Astrocyte (in vitro differentiated cells and primary cell): ENCODE data around the gene WDR64.

Source experiments
- EZH2 ChIP-seq: IDR thresholded peaks from 2 replicates; pipeline ENCODE4 v1.6.1; 2012; ENCODE audit warnings: mild to moderate bottlenecking, low read length, inconsistent platforms; ENCODE audit not compliant: insufficient read depth
- TF ChIP-seq, protein P1 (sequence below): IDR thresholded peaks from 2 replicates; pipeline ENCODE4 v1.5.1; 2011; ENCODE audit warnings: low read depth, mild to moderate bottlenecking, inconsistent platforms, low read length, moderate library complexity; ENCODE audit not compliant: insufficient read depth

GRCh38 chr1:241630476-241630875, 21.6 kb upstream of the WDR64 start:
- TF ChIP-seq, protein P1, sequence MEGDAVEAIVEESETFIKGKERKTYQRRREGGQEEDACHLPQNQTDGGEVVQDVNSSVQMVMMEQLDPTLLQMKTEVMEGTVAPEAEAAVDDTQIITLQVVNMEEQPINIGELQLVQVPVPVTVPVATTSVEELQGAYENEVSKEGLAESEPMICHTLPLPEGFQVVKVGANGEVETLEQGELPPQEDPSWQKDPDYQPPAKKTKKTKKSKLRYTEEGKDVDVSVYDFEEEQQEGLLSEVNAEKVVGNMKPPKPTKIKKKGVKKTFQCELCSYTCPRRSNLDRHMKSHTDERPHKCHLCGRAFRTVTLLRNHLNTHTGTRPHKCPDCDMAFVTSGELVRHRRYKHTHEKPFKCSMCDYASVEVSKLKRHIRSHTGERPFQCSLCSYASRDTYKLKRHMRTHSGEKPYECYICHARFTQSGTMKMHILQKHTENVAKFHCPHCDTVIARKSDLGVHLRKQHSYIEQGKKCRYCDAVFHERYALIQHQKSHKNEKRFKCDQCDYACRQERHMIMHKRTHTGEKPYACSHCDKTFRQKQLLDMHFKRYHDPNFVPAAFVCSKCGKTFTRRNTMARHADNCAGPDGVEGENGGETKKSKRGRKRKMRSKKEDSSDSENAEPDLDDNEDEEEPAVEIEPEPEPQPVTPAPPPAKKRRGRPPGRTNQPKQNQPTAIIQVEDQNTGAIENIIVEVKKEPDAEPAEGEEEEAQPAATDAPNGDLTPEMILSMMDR = no peak
- TF ChIP-seq EZH2 = no peak
